ENCODE measurements around the gene RNF20. TPM values are rescaled to one million over a fixed set of nuclear protein-coding genes. Genes with fewer than 3 reads are reported as not detected.

Gene RNF20, protein sequence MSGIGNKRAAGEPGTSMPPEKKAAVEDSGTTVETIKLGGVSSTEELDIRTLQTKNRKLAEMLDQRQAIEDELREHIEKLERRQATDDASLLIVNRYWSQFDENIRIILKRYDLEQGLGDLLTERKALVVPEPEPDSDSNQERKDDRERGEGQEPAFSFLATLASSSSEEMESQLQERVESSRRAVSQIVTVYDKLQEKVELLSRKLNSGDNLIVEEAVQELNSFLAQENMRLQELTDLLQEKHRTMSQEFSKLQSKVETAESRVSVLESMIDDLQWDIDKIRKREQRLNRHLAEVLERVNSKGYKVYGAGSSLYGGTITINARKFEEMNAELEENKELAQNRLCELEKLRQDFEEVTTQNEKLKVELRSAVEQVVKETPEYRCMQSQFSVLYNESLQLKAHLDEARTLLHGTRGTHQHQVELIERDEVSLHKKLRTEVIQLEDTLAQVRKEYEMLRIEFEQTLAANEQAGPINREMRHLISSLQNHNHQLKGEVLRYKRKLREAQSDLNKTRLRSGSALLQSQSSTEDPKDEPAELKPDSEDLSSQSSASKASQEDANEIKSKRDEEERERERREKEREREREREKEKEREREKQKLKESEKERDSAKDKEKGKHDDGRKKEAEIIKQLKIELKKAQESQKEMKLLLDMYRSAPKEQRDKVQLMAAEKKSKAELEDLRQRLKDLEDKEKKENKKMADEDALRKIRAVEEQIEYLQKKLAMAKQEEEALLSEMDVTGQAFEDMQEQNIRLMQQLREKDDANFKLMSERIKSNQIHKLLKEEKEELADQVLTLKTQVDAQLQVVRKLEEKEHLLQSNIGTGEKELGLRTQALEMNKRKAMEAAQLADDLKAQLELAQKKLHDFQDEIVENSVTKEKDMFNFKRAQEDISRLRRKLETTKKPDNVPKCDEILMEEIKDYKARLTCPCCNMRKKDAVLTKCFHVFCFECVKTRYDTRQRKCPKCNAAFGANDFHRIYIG
- total RNA-seq = 24.4 and 30.5 TPM in 2 replicates

GRCh38 chr9:101533334-101534204 is at the start of gene RNF20:
Gene RNF20 (plus strand): TSS chr9:101533853. CDS start chr9:101535424, 1,571 bp downstream.

GRCh38 chr9:101594796-101595195 is 61.1 kb downstream of the RNF20 start, which contains the start of gene PPP3R2:
Gene PPP3R2 (minus strand): TSS chr9:101594969. CDS start chr9:101594921, 48 bp downstream.

Other genes starting within 250 kb of the RNF20 start
- gene BAAT, start 148.8 kb upstream of the RNF20 start, total RNA-seq = not detected in 2 replicates
- gene MRPL50, start 135.2 kb upstream of the RNF20 start, total RNA-seq = 18.5 and 19.8 TPM in 2 replicates
- gene ZNF189, start 135.0 kb upstream of the RNF20 start, total RNA-seq = 17.2 and 23.1 TPM in 2 replicates
- gene ALDOB, start 98.1 kb upstream of the RNF20 start, total RNA-seq = not detected in 2 replicates
- gene PPP3R2, start 61.1 kb downstream of the RNF20 start, total RNA-seq = not detected in 2 replicates
- not detected in 2 replicates for gene GRIN3A, start 204.8 kb downstream of the RNF20 start, total RNA-seq